ENCODE results near the gene ASCL3. TPM values are rescaled to one million over a fixed set of nuclear protein-coding genes. Genes with fewer than 3 reads are reported as not detected.
A peak's percentile ranks its signal among the peaks of the same experiment; 100 is the strongest.

ASCL3 gene
- total RNA-seq, 1 donor from 2014 or later, result not detected

GRCh38 chr11:8947230-8947943, 4.6 kb upstream of the ASCL3 start:
- H3K36me3 Mint-ChIP-seq (ENCODE audit: low read depth, unreplicated experiment), result peaks cover 7% of the 10 kb centered on the region

DNA sequence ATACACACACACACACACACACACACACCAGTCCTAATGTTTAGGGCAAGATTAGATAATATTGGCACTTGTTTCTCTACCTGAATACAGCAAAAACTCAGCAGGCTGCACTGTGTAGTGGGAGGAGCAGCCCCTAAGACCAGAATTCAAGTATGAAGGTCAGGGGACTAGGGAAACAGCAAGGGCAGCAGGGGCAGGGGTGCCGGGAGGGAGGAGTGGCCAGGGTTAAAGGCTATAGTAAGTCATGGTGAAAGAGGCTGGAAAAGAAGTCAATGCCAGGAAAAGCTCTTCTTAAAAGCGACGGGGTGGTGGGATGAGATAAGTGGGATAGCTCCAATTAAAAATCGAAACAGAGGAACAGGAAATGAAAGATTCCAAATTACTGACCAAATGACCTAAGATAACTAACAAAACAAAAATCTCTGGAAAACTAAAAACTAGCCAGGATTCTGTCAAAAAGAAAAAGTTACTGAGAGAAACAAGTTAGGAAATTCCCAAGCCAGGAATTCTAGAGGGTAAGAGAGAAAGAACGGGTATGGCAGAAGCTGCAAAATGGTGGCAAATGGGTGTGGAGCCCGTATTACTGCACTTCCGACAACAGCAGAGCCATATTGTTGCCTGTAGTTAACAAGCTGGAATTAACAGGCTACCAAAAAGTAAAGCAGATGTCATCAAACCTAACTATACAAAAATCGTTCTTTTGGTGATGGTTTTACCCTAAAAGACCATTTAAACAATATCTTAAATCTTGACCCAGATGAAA, 1.3 kb downstream of the ASCL3 start:
- DNase-seq (ENCODE audit: low read depth) (no peak), FAIRE-seq (no peak)
- Histone ChIP-seq H3K9ac (ENCODE audit: low read length) (no peak overlapping the region), H3K9me3 (ENCODE audit: insufficient read depth, low read depth, low read length) (no peaks in the 10 kb centered on the region), H3K4me3 (ENCODE audit: insufficient read depth, low read depth, low read length) (no peak overlapping the region), H3K27me3 (ENCODE audit: insufficient read depth, low read length) (no peaks in the 10 kb centered on the region), H3K4me2 (ENCODE audit: low read length) (no peak overlapping the region), H4K20me1 (ENCODE audit: insufficient read depth, low read length) (no peaks in the 10 kb centered on the region), H2AFZ (ENCODE audit: low read depth, low read length) (no peak overlapping the region), H3K36me3 (ENCODE audit: insufficient read depth, low read length) (no peaks in the 10 kb centered on the region), H3K79me2 (ENCODE audit: insufficient read depth, low read length) (no peaks in the 10 kb centered on the region), H3K27ac (ENCODE audit: low read depth, low read length) (no peak overlapping the region), H3K4me1 (ENCODE audit: insufficient read depth, low read length) (no peaks in the 10 kb centered on the region)
- TF ChIP-seq, protein P1, sequence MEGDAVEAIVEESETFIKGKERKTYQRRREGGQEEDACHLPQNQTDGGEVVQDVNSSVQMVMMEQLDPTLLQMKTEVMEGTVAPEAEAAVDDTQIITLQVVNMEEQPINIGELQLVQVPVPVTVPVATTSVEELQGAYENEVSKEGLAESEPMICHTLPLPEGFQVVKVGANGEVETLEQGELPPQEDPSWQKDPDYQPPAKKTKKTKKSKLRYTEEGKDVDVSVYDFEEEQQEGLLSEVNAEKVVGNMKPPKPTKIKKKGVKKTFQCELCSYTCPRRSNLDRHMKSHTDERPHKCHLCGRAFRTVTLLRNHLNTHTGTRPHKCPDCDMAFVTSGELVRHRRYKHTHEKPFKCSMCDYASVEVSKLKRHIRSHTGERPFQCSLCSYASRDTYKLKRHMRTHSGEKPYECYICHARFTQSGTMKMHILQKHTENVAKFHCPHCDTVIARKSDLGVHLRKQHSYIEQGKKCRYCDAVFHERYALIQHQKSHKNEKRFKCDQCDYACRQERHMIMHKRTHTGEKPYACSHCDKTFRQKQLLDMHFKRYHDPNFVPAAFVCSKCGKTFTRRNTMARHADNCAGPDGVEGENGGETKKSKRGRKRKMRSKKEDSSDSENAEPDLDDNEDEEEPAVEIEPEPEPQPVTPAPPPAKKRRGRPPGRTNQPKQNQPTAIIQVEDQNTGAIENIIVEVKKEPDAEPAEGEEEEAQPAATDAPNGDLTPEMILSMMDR (IDR thresholded peaks at IDR 0.05; ENCODE audit: insufficient read depth, low read depth, low read length), result no peak
- TF ChIP-seq EZH2 (IDR thresholded peaks at IDR 0.05; ENCODE audit: insufficient read depth, low read length), result no peak
- no peaks in the 10 kb centered on the region for H3K9me3 Mint-ChIP-seq (ENCODE audit: unreplicated experiment)
- H3K36me3 Mint-ChIP-seq (ENCODE audit: low read depth, unreplicated experiment), result no peaks in the 10 kb centered on the region
- H3K4me3 Mint-ChIP-seq (ENCODE audit: unreplicated experiment), result no peak overlapping the region
- H3K4me1 Mint-ChIP-seq (ENCODE audit: low read depth, unreplicated experiment), result no peaks in the 10 kb centered on the region
- H3K27me3 Mint-ChIP-seq (ENCODE audit: low read depth, unreplicated experiment), result no peaks in the 10 kb centered on the region
- H3K27ac Mint-ChIP-seq (ENCODE audit: unreplicated experiment), result no peak overlapping the region

More at GRCh38 chr11:8947230-8947943, 4.6 kb upstream of the ASCL3 start:
- Mint-ChIP-seq H3K4me1 (ENCODE audit: low read depth, unreplicated experiment) (peaks cover 8% of the 10 kb centered on the region), H3K4me3 (ENCODE audit: unreplicated experiment) (peak overlapping the region; percentile 8), H3K27ac (ENCODE audit: unreplicated experiment) (peak overlapping the region; percentile 37), H3K9me3 (ENCODE audit: unreplicated experiment) (no peaks in the 10 kb centered on the region), H3K27me3 (ENCODE audit: low read depth, unreplicated experiment) (no peaks in the 10 kb centered on the region)
- Histone ChIP-seq H3K4me2 (ENCODE audit: low read length) (no peak overlapping the region), H3K27me3 (ENCODE audit: insufficient read depth, low read length) (no peaks in the 10 kb centered on the region), H2AFZ (ENCODE audit: low read depth, low read length) (no peak overlapping the region), H4K20me1 (ENCODE audit: insufficient read depth, low read length) (no peaks in the 10 kb centered on the region), H3K4me3 (ENCODE audit: insufficient read depth, low read depth, low read length) (no peak overlapping the region), H3K9ac (ENCODE audit: low read length) (no peak overlapping the region), H3K36me3 (ENCODE audit: insufficient read depth, low read length) (peaks cover 14% of the 10 kb centered on the region), H3K27ac (ENCODE audit: low read depth, low read length) (no peak overlapping the region), H3K4me1 (ENCODE audit: insufficient read depth, low read length) (no peaks in the 10 kb centered on the region), H3K9me3 (ENCODE audit: insufficient read depth, low read depth, low read length) (no peaks in the 10 kb centered on the region), H3K79me2 (ENCODE audit: insufficient read depth, low read length) (no peaks in the 10 kb centered on the region)
- DNase-seq (ENCODE audit: low read depth) (no peak), FAIRE-seq (no peak)
- no peak for TF ChIP-seq EZH2 (IDR thresholded peaks at IDR 0.05; ENCODE audit: insufficient read depth, low read length)
- TF ChIP-seq, protein P1 (IDR thresholded peaks at IDR 0.05; ENCODE audit: insufficient read depth, low read depth, low read length), result no peak

All from astrocyte (in vitro differentiated cells and primary cell).